Posterior cingulate gyrus (tissue), 11 donors: Measurements from ENCODE around the gene CIB1.
A peak's percentile ranks its signal among the peaks of the same experiment; 100 is the strongest.
"Not testable (repeated sequence)": the region's sequence is repeated elsewhere in the genome, so short reads cannot be mapped to it uniquely, and the experiment has no call there.

Experiments used
- DNase-seq, 10 donors: peaks; one replicate each; pipeline versions ENCODE4 v3.0.0 to v3.0.0-alpha.2; 2020 to 2021; ENCODE audit warnings: mixed read lengths in 3 of 10
- intact Hi-C: fragments of 100-400 bp; cut with DNase I; formaldehyde crosslinking; loops from one replicate; pipeline ENCODE4 v1.15.1; 2023

CIB1 gene

DNA sequence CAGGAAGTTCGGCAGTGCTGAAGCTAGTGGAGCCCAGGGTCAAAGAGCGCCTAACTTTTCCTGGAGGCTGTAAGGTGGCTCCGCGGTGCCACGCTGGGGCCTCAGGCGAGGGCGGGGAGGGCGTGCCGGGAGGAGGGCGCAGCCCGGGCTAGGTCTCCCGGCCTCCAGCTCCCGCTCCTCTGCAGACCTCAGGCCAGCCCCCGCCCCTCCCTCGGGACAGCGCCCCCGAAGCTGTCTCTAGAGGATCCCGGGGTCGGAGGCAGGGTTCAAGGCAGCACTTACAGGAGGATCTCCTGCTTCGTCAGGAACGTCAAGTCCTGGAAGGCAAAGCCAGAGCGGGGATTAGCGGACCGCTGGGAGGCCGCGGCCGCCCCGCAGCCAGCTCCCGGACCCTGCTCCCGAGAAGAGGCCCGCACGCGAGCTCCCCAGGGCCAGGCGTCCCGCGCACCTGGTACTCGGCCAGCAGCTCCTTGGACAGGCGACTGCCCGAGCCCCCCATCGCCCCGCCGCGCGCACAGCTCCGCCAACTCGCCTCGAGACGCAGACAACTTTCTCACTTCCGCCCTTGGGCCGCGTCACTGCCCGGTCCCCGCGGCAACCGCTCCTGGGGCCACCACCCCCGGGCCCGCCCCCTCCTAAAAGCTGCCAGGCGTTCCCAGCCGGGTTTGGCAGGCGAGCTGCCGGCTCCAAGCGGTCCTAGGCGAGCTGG, at the start of gene CIB1:
CIB1 (minus strand) TSS at position 555 of the 709 bp plus-strand sequence; CDS start at position 499, 56 bp downstream.
- peak; percentile 92 to 99 (median 96) for DNase-seq
- intact Hi-C loops: loop anchor here (5.0 kb wide), 1 partner anchor 34 kb away; the partner anchor contains the start of gene NGRN

DNA sequence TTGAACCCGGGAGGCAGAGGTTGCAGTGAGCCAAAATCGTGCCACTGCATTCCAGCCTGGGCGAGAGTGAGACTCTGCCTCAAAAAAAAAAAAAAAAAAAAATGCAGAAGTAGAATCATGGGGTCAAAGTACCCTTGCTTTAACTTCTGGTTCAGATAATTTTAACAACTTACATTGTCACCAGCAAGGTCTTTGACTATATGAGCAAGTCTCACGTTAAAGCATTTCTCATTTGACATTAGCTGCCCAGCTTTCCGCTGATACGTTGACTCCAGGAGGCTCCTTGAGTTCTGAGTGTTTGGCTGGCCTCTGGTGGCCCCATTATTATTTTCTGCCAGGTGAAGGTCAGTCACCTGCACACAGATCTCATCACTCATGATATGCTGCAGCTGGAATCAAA, 47.9 kb upstream of the CIB1 start:
- DNase-seq, intact Hi-C loops: not testable (repeated sequence)

DNA sequence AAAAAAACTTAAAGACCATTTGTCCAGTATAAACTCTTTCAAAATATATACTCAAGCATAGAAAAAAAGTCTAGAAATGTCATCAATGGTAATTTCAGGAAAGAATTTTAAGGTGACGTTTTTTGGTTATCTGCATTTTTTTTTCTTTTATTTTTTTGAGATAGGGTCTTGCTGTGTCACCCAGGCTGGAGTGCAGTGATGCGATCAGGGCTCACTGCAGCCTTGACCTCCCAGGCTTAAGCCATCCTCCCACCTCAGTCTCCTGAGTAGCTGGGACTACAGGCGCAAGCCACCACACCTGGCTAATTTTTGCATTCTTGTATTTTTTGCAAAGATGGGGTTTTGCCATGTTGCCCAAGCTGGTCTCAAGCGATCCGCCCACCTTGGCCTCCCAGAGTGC, 47.0 kb upstream of the CIB1 start:
- intact Hi-C loops, DNase-seq: not testable (repeated sequence)

DNA sequence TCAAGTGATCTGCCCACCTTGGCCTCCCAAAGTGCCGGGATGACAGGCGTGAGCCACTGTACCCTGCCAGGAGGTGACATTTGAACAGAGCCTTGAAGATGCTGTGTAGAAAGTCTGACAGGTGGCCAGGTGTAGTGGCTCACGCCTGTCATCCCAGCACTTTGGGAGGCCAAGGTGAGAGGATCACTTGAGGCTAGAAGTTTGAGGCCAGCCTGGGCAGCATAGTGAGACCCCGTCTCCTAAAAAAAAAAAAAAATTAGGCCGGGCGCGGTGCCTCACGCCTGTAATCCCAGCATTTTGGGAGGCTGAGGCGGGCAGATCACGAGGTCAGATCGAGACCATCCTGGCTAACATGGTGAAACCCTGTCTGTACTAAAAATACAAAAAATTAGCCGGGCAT, 44.7 kb upstream of the CIB1 start:
- intact Hi-C loops, DNase-seq: not testable (repeated sequence)

DNA sequence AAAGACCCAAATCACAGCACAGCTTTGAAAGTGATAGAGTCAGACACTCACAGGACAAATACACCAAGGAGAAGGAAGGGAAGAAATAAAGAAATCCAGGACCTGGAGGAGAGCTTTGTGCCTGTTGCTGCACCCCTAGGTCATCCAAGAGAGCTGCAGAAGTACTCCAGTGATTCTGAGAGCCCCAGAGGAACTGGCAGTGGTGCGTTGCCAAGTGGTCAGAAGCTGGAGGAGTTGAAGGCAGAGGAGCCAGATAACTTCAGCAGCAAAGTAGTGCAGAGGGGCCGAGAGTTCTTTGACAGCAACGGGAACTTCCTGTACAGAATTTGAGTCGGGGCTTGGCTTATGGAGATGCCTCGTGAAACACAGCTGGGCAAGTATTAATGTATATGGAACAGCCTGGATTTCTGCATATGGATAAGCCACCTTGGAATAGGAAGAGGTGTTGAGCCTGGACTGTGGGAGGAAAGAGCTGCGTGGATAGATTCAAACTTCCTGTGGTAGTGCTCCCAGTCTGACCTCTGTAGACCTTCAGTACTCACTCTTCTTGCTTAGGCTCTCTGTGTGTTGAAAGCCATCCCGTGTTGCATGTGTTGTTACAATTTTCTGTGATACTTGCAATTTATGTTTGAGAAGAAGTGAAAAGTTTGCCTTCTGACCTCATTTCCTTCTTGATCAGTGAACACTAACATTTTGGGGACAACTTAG, 37.9 kb upstream of the CIB1 start:
- intact Hi-C loops: no loop called here
- no peak for DNase-seq

- DNase-seq: no peak
- intact Hi-C loops: no loop called here
Observed at GRCh38 chr15:90270502-90271150, 36.9 kb upstream of the CIB1 start.

DNA sequence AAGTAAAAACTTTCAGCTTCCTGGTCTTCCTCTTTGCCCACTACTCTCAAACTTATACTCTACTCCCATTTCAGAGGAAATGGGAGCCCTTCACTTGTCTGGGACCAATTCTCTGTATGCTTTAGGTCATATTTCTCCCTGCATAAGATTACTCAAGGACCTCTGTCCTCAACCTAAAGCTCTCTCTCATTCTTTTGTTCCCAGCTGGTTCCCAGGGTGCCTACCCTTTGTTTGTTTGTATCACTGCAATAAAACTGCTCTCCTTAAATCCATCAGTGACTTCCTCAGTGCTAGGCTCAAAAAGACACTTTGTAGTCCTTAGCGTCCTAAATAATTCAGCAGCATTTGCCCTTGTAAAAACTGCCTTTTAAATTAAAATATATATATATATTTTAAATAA, 34.7 kb upstream of the CIB1 start:
- intact Hi-C loops: loop anchor here (5.0 kb wide), 1 partner anchor 36 kb away; the partner anchor contains the start of genes CIB1 and GDPGP1
- no peak for DNase-seq

DNA sequence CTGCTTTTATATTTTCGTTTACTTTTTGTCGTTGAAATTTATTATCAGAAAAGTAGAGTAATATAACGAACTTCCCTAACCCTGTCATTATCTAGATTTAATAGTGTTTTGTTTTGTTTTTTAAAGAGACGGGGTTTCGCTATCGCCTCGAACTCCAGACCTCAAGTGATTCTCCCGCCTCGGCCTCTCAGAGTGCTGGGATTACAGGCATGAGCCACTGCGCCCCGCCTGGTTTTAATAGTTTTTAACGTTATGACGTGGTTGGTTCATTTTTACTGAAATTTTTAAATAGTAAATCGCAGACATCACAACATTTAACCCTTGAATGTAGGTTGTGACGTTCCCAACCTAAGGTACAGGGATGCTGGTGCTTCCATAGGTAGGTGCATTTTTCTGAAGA, 32.7 kb upstream of the CIB1 start:
- intact Hi-C loops: loop anchor here (5.0 kb wide), 1 partner anchor 34 kb away; the partner anchor contains the start of genes CIB1 and GDPGP1

DNA sequence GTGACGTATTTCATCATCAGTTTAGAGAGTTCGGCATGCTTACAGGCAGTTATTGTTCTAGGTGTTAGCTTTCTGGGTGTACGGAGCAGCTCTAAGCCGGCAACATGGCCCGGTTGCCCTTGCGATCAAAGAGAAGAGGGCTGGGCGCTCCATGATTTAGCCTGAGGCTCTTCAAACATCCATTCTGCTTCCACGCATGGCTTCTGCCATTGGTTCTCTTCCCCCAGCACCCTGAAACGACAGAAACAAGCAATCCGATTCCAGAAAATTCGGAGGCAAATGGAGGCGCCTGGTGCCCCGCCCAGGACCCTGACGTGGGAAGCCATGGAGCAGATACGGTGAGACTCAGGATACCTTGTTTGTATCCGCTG, 32.3 kb upstream of the CIB1 start:
- DNase-seq: peak in 2 of 10 donors; percentile 29 to 89
- intact Hi-C loops: loop anchor here (5.0 kb wide), 1 partner anchor 34 kb away; the partner anchor contains the start of genes CIB1 and GDPGP1

More for the DNA sequence above, 32.7 kb upstream of the CIB1 start:
- no peak for DNase-seq

DNA sequence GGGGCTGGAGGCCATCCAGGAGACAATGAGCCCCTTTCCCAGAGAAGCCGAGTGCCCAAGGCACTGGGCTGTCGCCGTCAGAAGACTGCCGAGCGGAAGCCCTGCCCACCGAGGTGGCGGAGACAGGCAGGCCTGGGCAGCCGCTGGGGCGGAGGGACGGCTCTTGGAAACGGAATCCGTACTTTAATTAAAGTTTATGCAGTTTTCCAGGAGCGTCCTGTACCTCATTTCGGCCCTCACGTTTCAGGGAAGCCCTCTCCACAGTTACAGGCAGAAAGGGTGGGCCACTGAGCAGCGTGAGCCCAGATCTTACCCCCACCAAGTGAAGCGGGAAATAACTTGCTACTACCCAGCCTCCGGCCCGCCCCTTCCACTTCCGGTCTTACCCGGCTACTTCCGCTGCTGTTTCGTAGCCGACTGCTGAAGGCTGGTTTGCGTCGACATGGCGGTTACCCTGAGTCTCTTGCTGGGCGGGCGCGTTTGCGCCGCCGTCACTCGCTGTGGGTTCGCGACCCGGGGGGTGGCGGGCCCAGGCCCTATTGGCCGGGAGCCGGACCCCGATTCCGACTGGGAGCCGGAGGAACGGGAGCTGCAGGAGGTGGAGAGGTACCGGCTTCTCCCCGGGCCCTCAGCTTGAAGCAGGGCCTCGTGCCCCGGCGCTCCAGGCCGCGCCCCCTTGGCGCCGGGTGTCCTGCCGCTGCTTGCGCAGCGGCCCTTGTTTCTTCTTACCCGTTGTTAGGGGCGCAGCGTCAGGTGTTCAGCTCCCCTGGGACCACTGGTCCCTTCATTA, 31.7 kb upstream of the CIB1 start, which contains the start of gene NGRN:
NGRN (plus strand) TSS at position 402 of the 790 bp plus-strand sequence; CDS start at position 443, 41 bp downstream.
- intact Hi-C loops: loop anchor here (5.0 kb wide), 1 partner anchor 33 kb away; the partner anchor contains the start of genes CIB1 and GDPGP1
- peak; percentile 92 to 99 (median 95) for DNase-seq

DNA sequence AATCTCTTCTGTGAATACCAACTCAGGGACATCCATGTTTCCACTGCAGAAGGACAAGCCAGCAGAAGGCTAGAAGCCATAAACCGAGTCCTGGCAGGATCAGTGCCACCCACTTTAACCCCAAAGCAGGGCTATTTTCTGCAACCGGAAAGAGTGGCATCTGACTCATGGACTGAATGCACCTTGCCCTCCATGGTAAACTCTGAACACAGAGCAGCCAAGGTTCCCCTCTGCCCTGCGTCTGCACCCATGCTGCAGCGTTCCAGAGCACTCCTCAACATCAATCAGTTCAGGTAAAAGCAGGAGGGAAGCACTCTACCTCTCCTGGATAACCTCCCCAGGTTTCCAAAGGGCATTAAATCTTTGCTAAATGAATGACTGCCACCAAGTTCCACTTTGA, 30.9 kb upstream of the CIB1 start:
- intact Hi-C loops: loop anchor here (5.0 kb wide), 1 partner anchor 32 kb away; the partner anchor contains the start of genes CIB1 and GDPGP1
- no peak for DNase-seq

DNA sequence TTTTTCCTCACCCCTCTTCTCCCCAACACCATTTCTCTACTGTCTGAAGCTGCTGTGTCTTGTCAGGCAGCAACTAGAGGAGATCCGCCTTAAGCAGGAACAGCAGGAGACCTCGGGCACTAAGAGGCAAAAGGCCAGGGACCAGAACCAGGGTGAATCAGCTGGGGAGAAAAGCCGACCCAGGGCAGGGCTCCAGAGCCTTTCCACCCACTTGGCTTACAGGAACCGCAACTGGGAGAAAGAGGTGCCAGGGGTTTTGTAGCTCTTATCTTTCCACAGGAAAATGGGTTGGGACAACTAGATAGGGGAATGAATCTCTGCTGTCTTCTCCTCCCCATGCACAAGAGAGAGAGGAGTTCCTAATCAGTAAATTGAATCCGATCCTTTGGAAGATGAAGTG, 28.7 kb upstream of the CIB1 start:
- intact Hi-C loops: no loop called here
- DNase-seq: no peak

DNA sequence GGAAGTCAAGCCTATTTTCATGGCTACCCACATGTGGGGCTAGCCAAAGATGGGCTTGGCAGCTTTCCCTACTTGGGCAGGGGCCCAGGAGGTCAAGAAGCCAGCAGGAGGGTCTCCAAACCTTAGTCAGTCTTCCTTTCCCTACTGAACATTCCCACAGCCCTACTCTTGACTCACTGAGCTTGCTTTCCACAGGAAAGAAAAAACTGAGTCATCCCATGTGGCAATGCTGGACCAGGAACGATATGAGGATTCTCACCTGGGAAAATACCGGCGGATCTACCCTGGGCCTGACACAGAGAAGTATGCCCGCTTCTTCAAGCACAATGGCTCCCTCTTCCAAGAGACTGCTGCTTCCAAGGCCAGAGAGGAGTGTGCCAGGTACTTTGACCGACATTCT, 28.1 kb upstream of the CIB1 start:
- no peak for DNase-seq
- intact Hi-C loops: no loop called here

GRCh38 chr15:90260731-90261130, 27.0 kb upstream of the CIB1 start:
- intact Hi-C loops, DNase-seq: not testable (repeated sequence)

DNA sequence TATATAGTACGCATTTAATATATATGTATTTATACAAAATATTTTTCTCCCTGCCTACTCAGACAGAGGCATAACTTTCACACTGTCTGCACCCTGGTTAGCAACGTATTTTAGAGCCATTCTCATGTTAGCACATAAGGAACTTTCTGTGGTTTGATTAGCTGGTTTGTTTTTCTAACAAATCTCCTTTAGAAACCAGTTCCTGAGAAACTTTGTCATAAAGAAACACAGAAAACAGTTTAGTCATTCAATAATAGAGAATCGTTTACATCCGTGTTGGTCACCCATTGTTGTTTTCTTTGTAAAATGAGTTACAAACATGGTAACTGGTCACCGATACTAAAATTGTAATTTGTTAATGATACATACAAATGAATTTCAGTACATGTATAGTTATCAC, 25.8 kb upstream of the CIB1 start:
- no peak for DNase-seq
- intact Hi-C loops: no loop called here

GRCh38 chr15:90257776-90258175, 24.0 kb upstream of the CIB1 start:
- intact Hi-C loops: no loop called here
- peak in 1 of 10 donors; percentile 54 for DNase-seq

DNA sequence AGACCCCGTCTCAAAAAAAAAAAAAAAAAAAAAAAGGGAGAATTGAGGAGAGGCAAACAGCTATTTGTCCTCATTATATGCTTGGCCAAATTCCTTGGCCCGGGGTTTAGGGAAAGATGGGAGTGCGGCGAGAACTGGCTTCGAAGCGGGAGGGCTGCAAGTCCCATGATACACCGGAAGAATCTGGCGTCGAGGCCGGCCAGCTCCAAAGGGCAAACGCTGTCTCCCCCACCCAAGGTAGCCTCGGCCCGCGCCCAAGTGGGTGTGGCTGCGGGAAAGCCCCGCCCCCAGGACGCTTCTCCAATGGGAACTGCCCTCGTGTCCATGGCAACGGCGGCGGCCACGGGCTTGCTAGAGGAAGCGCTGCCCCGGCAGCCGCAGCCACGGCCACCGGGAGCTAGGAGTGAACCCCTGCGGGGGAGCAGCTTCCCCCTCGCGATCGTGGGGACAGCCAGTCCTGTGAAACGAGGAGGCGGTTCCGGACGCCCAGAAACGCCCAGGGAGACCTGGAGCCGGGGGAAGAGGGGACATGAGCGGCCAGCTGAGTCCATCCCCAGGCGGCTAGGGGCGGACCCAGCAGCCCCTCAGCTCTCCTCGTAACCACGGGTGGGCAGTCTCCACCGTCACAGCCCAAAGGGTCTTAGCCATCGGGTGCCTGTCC, 15.6 kb upstream of the CIB1 start, which contains the start of gene TTLL13:
TTLL13 (plus strand) TSS at position 354 of the 661 bp plus-strand sequence. CDS start 1,075 bp downstream, outside the sequence.
- DNase-seq: peak; percentile 70 to 98 (median 90)
- intact Hi-C loops: no loop called here

DNA sequence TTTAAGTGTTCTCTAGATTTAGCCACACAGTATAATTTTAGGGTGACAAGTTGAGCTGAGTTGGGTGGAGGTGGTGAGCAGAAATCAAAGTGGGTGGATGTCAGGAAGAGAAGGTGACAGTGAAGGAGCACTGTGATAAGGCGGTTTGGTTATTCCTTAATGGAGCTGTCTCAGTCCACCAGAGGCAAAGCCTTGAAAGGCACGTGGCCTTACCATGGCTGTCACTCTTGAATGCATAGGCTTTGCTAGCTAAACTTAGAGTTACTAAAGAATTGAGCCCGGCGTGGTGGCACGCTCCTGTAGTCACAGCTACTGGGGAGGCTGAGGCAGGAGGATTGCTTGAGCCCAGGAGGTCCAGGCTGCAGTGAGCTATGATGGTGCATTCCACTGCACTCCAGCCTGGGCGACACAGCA, 15.1 kb upstream of the CIB1 start:
- intact Hi-C loops: no loop called here
- peak in 3 of 10 donors; percentile 43 to 88 (median 79) for DNase-seq

- intact Hi-C loops: no loop called here
- DNase-seq: no peak
Observed at GRCh38 chr15:90243943-90244639, 10.3 kb upstream of the CIB1 start.
